HepG2 (cell line): ENCODE results near the gene MNT. TPM values are rescaled to one million over a fixed set of nuclear protein-coding genes. Genes with fewer than 3 reads are reported as not detected.

Source experiments
- ATAC-seq: fragments of 200-7000 bp; cut with Tn5 transposase; 3 replicates; pipeline ENCODE4 v1.9.1; 2020; ENCODE audit warnings: mild to moderate bottlenecking, moderate library complexity
- BruUV-seq: library from RNA; stranded (reverse); fragments of 400-500 nt; replicated peaks from 2 replicates; lab custom pipeline; 2021; lab: Mats Ljungman, UMichigan
- CTCF ChIA-PET: fragments of 300-600 bp; formaldehyde crosslinking; extraction: SDS; loops from one replicate; lab custom pipeline; 2021; ENCODE audit warnings: low total read pairs, inconsistent platforms, low intra/inter-chr PET ratio; lab: Yijun Ruan, JAX
- POLR2A ChIA-PET: fragments of 350-600 bp; sonication (Branson Sonifier 250); formaldehyde crosslinking; loops from one replicate; lab custom pipeline; 2020; ENCODE audit warnings: antibody characterized with exemption, inconsistent platforms; lab: Yijun Ruan, JAX
- DNase-seq: peaks from one replicate; pipeline ENCODE4 v3.0.0-alpha.2; 2015; ENCODE audit warnings: low spot score
- FAIRE-seq: peaks from 3 replicates; lab custom pipeline; 2011; peaks lifted over from hg19 to GRCh38; lab: Jason Lieb, UNC
- H2AFZ ChIP-seq: one replicate; pipeline ENCODE4 v1.6.1; 2011; ENCODE audit warnings: low read length, inconsistent platforms
- H3K27ac ChIP-seq: fragments of 300-600 bp; 3 replicates; pipeline ENCODE4 v1.8.0; 2011; ENCODE audit warnings: mixed run types, mild to moderate bottlenecking, mixed read lengths, low read length, inconsistent platforms; ENCODE audit not compliant: insufficient read depth; ENCODE audit errors: extremely low read length
- H3K27me3 ChIP-seq, 2 experiments: fragments of 200-600 bp in 1 of 2; 2 replicates in 1 of 2; 3 replicates in 1 of 2; pipeline versions ENCODE4 v1.6.0 to v1.8.0; 2011; ENCODE audit warnings: low read length in 2 of 2, mild to moderate bottlenecking in 2 of 2, moderate library complexity in 2 of 2, inconsistent platforms in 1 of 2; ENCODE audit not compliant: insufficient read depth in 2 of 2, control insufficient read depth in 1 of 2
- H3K36me3 ChIP-seq, 2 experiments: fragments of 200-600 bp in 1 of 2; replicated peaks in 1 of 2; 2 replicates in 1 of 2; 3 replicates in 1 of 2; pipeline versions ENCODE4 v1.5.1 to v1.8.0; 2011; ENCODE audit warnings: low read length in 2 of 2, inconsistent platforms in 1 of 2; ENCODE audit not compliant: insufficient read depth in 2 of 2, control insufficient read depth in 1 of 2
- H3K4me1 ChIP-seq: 2 replicates; pipeline ENCODE4 v1.5.1; 2012; ENCODE audit warnings: low read length, inconsistent platforms; ENCODE audit not compliant: insufficient read depth
- H3K4me2 ChIP-seq: 2 replicates; pipeline ENCODE4 v1.6.0; 2011; ENCODE audit warnings: low read depth, low read length, inconsistent platforms
- H3K4me3 ChIP-seq, 3 experiments: fragments of 200-600 bp in 1 of 3; sonication (generic), shearing (Covaris generic) in 1 of 3; replicated peaks in 1 of 3; 2 replicates each; pipeline ENCODE4 v1.5.1; 2011 to 2016; ENCODE audit warnings: low read length in 3 of 3, inconsistent platforms in 2 of 3, low read depth in 2 of 3, mild to moderate bottlenecking in 2 of 3, control low read depth in 1 of 3, mixed read lengths in 1 of 3; ENCODE audit not compliant: insufficient read depth in 1 of 3
- H3K79me2 ChIP-seq: one replicate; pipeline ENCODE4 v1.6.1; 2011; ENCODE audit warnings: low read length, inconsistent platforms; ENCODE audit not compliant: insufficient read depth
- H3K9ac ChIP-seq: 2 replicates; pipeline ENCODE4 v1.6.0; 2011; ENCODE audit warnings: mild to moderate bottlenecking, low read depth, low read length, inconsistent platforms; ENCODE audit not compliant: insufficient read depth
- H3K9me3 ChIP-seq: 2 replicates; pipeline ENCODE4 v1.5.1; 2012; ENCODE audit warnings: mild to moderate bottlenecking, low read length
- H4K20me1 ChIP-seq: 2 replicates; pipeline ENCODE4 v1.6.0; 2011; ENCODE audit warnings: inconsistent platforms, mild to moderate bottlenecking, low read length, moderate library complexity; ENCODE audit not compliant: insufficient read depth
- CHCHD3 ChIP-seq: sonication (generic); formaldehyde crosslinking; IDR thresholded peaks from 2 replicates; pipeline ENCODE4 v1.8.0; 2022; ENCODE audit warnings: mild to moderate bottlenecking, missing genetic modification reagents, moderate library complexity
- KDM5A ChIP-seq: fragments of 200-600 bp; sonication (generic); IDR thresholded peaks from 2 replicates; pipeline ENCODE4 v1.7.0; 2018; ENCODE audit warnings: antibody characterized with exemption, mild to moderate bottlenecking, low read length, borderline replicate concordance
- SAFB2 ChIP-seq: sonication (generic); formaldehyde crosslinking; IDR thresholded peaks from 2 replicates; pipeline ENCODE4 v1.5.1; 2020; ENCODE audit warnings: missing genetic modification reagents, low read depth, mild to moderate bottlenecking, borderline replicate concordance
- WGBS: methylation state at CpG from one replicate; pipeline ENCODE4 v1.1.6; 2017; ENCODE audit warnings: low lambda C conversion rate; 5-methylcytosine and 5-hydroxymethylcytosine counted together
- in situ Hi-C: cut with HindIII; loops from 2 replicates; pipeline ENCODE4 v1.10.0; 2017; ENCODE audit warnings: low pct_unique_long_range_greater_than_20kb; ENCODE audit not compliant: extremely low pct_ligation_motif_present
- intact Hi-C: fragments of 100-400 bp; cut with micrococcal nuclease; formaldehyde crosslinking; loops from one replicate; pipeline ENCODE4 v1.10.0; 2022; ENCODE audit not compliant: unreplicated experiment
- polyA plus RNA-seq, 8 experiments: library from polyadenylated mRNA; depleted of rRNA in 3 of 8; stranded (reverse) in 7 of 8; unstranded in 1 of 8; fragments of >200 nt; fragmentation: Illumina TruSeq in 4 of 8; extraction: Trizol in 4 of 8; gene quantifications; 2 replicates each; pipeline versions ENCODE4 v1.2.1 to v1.2.3, GENCODE V29; 2011 to 2016; ENCODE audit warnings: low read depth in 4 of 8, missing spikeins in 1 of 8, mixed read lengths in 1 of 8; ENCODE audit not compliant: insufficient read depth in 1 of 8
- total RNA-seq, 5 experiments: library from RNA; depleted of rRNA; stranded (reverse); fragments of >200 nt; fragmentation: Illumina TruSeq; extraction: Trizol; gene quantifications; 2 replicates each; pipeline ENCODE4 v1.2.3, GENCODE V29; 2016; ENCODE audit warnings: low read depth in 1 of 5
- TF ChIP-seq, protein P1 (sequence below): IDR thresholded peaks from 2 replicates; pipeline ENCODE4 v1.6.1; 2016; ENCODE audit warnings: low read depth, missing genetic modification reagents, missing compliant biosample characterization
- TF ChIP-seq, protein P2 (sequence below): IDR thresholded peaks from 2 replicates; pipeline ENCODE4 v1.6.1; 2016; ENCODE audit warnings: mild to moderate bottlenecking, missing biosample characterization, missing genetic modification reagents
- TF ChIP-seq, protein P3 (sequence below): sonication (generic); formaldehyde crosslinking; IDR thresholded peaks from 2 replicates; pipeline ENCODE4 v1.5.0; 2020; ENCODE audit warnings: missing genetic modification reagents

The MNT gene
- total and polyA plus RNA-seq, 2 of the 13 experiments (the other 11 are each of a cell fraction or from before 2014, with no cell fraction given): 2.1 to 3.5 TPM

DNA sequence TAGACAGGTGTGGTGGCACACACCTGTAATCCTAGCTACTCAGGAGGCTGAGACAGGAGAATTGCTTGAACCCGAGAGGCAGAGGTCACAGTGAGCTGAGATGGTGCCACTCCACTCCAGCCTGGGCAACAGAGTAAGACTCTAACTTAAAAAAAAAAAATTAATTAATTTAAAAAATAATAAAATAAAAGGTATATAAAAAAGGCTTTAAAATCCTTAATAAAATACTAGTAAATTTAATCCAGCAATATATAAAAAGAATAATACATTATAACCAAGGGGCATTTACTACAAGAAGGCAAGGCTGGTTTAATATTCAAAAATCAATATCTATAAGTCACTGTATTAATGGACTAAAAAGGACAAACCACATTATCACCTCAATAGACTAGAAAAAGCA, 44.8 kb upstream of the MNT start:
- Histone ChIP-seq H3K36me3 (peaks cover 0 to 7% of the 10 kb centered on the region in 2 experiments; a peak in 2 of 5 replicates), H4K20me1 (no peaks in the 10 kb centered on the region), H3K4me2 (no peak overlapping the region), H3K27me3 (no peaks in the 10 kb centered on the region), H3K27ac (no peak overlapping the region), H2AFZ (no peak overlapping the region), H3K79me2 (no peaks in the 10 kb centered on the region), H3K4me1 (peaks cover 11% of the 10 kb centered on the region), H3K9me3 (no peaks in the 10 kb centered on the region), H3K4me3 (no peak overlapping the region), H3K9ac (no peak overlapping the region)
- BruUV-seq: no TSS peak
- in situ Hi-C loops (no loop called here), intact Hi-C loops (no loop called here)
- 100% methylated on average over 1 of the region's 1 CpG for WGBS
- no peak for ATAC-seq
- POLR2A ChIA-PET: no interaction called here
- TF ChIP-seq, protein P1, sequence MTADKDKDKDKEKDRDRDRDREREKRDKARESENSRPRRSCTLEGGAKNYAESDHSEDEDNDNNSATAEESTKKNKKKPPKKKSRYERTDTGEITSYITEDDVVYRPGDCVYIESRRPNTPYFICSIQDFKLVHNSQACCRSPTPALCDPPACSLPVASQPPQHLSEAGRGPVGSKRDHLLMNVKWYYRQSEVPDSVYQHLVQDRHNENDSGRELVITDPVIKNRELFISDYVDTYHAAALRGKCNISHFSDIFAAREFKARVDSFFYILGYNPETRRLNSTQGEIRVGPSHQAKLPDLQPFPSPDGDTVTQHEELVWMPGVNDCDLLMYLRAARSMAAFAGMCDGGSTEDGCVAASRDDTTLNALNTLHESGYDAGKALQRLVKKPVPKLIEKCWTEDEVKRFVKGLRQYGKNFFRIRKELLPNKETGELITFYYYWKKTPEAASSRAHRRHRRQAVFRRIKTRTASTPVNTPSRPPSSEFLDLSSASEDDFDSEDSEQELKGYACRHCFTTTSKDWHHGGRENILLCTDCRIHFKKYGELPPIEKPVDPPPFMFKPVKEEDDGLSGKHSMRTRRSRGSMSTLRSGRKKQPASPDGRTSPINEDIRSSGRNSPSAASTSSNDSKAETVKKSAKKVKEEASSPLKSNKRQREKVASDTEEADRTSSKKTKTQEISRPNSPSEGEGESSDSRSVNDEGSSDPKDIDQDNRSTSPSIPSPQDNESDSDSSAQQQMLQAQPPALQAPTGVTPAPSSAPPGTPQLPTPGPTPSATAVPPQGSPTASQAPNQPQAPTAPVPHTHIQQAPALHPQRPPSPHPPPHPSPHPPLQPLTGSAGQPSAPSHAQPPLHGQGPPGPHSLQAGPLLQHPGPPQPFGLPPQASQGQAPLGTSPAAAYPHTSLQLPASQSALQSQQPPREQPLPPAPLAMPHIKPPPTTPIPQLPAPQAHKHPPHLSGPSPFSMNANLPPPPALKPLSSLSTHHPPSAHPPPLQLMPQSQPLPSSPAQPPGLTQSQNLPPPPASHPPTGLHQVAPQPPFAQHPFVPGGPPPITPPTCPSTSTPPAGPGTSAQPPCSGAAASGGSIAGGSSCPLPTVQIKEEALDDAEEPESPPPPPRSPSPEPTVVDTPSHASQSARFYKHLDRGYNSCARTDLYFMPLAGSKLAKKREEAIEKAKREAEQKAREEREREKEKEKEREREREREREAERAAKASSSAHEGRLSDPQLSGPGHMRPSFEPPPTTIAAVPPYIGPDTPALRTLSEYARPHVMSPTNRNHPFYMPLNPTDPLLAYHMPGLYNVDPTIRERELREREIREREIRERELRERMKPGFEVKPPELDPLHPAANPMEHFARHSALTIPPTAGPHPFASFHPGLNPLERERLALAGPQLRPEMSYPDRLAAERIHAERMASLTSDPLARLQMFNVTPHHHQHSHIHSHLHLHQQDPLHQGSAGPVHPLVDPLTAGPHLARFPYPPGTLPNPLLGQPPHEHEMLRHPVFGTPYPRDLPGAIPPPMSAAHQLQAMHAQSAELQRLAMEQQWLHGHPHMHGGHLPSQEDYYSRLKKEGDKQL (CRISPR knock-in tag): no peak
- TF ChIP-seq, protein P2, sequence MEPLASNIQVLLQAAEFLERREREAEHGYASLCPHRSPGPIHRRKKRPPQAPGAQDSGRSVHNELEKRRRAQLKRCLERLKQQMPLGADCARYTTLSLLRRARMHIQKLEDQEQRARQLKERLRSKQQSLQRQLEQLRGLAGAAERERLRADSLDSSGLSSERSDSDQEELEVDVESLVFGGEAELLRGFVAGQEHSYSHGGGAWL: no peak
- TF ChIP-seq, protein P3, sequence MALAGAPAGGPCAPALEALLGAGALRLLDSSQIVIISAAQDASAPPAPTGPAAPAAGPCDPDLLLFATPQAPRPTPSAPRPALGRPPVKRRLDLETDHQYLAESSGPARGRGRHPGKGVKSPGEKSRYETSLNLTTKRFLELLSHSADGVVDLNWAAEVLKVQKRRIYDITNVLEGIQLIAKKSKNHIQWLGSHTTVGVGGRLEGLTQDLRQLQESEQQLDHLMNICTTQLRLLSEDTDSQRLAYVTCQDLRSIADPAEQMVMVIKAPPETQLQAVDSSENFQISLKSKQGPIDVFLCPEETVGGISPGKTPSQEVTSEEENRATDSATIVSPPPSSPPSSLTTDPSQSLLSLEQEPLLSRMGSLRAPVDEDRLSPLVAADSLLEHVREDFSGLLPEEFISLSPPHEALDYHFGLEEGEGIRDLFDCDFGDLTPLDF: no peak
- TF ChIP-seq CHCHD3 (CRISPR knock-in tag): no peak
- TF ChIP-seq SAFB2 (CRISPR knock-in tag): no peak
- no peak for TF ChIP-seq KDM5A
- CTCF ChIA-PET: no interaction called here
- no peak for DNase-seq
- FAIRE-seq: no peak
